Upper lobe of left lung (tissue), 6 donors: ENCODE data around the gene RNF224. TPM values are rescaled to one million over a fixed set of nuclear protein-coding genes. Genes with fewer than 3 reads are reported as not detected.
A peak's percentile ranks its signal among the peaks of the same experiment; 100 is the strongest.
"Not testable (repeated sequence)": the region's sequence is repeated elsewhere in the genome, so short reads cannot be mapped to it uniquely, and the experiment has no call there.

Experiments
- ATAC-seq, 2 donors: fragments of 200-7000 bp; cut with Tn5 transposase; one replicate each; pipeline ENCODE4 v1.9.1; 2022; ENCODE audit warnings: mild to moderate bottlenecking in 2 of 2, moderate library complexity in 2 of 2; ENCODE audit not compliant: low FRiP score in 2 of 2
- DNase-seq, 2 donors: peaks; one replicate each; pipeline ENCODE4 v3.0.0-alpha.2; 2019 to 2020
- H3K27ac ChIP-seq, 4 donors: fragments of 200-600 bp; sonication (generic); one replicate each; pipeline ENCODE4 v1.5.1; 2016 to 2019
- H3K27me3 ChIP-seq, 4 donors: fragments of 200-600 bp; sonication (generic); one replicate each; pipeline ENCODE4 v1.5.1; 2017 to 2019
- H3K36me3 ChIP-seq, 4 donors: fragments of 200-600 bp; sonication (generic); one replicate each; pipeline ENCODE4 v1.5.1; 2016 to 2019
- H3K4me1 ChIP-seq, 4 donors: fragments of 200-600 bp; sonication (generic); one replicate each; pipeline ENCODE4 v1.5.1; 2018 to 2019
- H3K4me3 ChIP-seq, 4 donors: fragments of 200-600 bp; sonication (generic); one replicate each; pipeline ENCODE4 v1.5.1; 2017 to 2019; ENCODE audit warnings: mild to moderate bottlenecking in 2 of 4, moderate library complexity in 1 of 4
- H3K9me3 ChIP-seq, 4 donors: fragments of 200-600 bp; sonication (generic); one replicate each; pipeline ENCODE4 v1.5.1; 2018 to 2019
- CTCF ChIP-seq, 6 experiments: fragments of 450-650 bp in 4 of 6; fragments of 200-600 bp in 2 of 6; sonication (generic) in 2 of 6; IDR thresholded peaks; one replicate each; pipeline ENCODE4 v1.5.1; 2016 to 2019; ENCODE audit warnings: antibody characterized with exemption in 6 of 6
- EP300 ChIP-seq, 4 donors: sonication (generic); formaldehyde crosslinking; IDR thresholded peaks; one replicate each; pipeline ENCODE4 v1.5.1; 2017; ENCODE audit warnings: antibody characterized with exemption in 4 of 4, control low read depth in 2 of 4
- POLR2A ChIP-seq, 4 donors: fragments of 450-650 bp; IDR thresholded peaks; one replicate each; pipeline ENCODE4 v1.5.1; 2016 to 2017; ENCODE audit warnings: antibody characterized with exemption in 4 of 4, mild to moderate bottlenecking in 2 of 4
- POLR2AphosphoS5 ChIP-seq, 2 donors: sonication (generic); formaldehyde crosslinking; IDR thresholded peaks; one replicate each; pipeline ENCODE4 v1.5.1; 2017; ENCODE audit warnings: antibody characterized with exemption in 2 of 2
- WGBS, 2 donors: methylation state at CpG; one replicate each; pipeline ENCODE4 v1.1.5; 2017 to 2018; 5-methylcytosine and 5-hydroxymethylcytosine counted together
- total RNA-seq, 6 donors: library from RNA; depleted of rRNA in 4 of 6; stranded (reverse); fragments of >200 nt in 4 of 6; gene quantifications; one replicate each; pipeline versions ENCODE4 v1.1.0 to v1.2.1, GENCODE V29; 2016 to 2021
- donor health status: DM: no; HTN: no; CAD: no; lungs with moderate emphysema.
- donor health status: DM: no; HTN: yes; CAD: no; lungs with severe emphysema.

The RNF224 gene
- total RNA-seq, 6 donors from 2014 or later: 0.46 to 0.59 (median 0.57) TPM; not detected in 3

DNA sequence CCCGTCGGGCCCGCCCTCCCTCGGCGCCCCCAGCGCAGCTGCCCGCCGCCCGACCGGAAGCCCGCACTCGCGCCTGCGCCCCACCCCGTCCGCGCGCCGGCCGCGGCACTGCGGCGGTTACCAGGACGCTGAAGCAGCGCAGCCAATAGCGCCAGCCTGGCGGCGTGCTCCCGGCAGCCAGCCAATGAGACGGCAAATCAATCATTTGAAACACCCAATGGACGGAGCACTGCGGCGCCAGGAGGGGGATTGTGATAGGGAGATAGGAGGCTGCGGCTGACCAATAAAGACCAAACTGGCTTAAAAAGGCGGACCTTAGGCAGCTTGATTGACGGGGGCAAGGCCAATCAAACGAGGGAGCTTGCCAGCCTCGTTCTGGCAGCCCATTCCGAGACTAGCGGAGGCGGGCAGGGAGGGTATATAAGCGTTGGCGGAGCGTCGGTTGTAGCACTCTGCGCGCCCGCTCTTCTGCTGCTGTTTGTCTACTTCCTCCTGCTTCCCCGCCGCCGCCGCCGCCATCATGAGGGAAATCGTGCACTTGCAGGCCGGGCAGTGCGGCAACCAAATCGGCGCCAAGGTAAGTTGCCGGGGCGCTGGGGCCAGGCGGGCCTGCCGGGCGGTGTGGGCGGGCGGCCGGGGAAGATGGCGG lies 13.7 kb downstream of the RNF224 start, which contains the start of gene TUBB4B:
TUBB4B (plus strand) TSS at position 447 of the 649 bp plus-strand sequence; CDS start at position 521, 74 bp downstream.
- Histone ChIP-seq H3K4me1 (peaks cover 35 to 76% (median 45%) of the 10 kb centered on the region in 4 donors), H3K9me3 (no peaks in the 10 kb centered on the region), H3K36me3 (peaks cover 9 to 23% (median 18%) of the 10 kb centered on the region in 4 donors), H3K27ac (peak within 1 kb of the TSS; percentile 95 to 99 (median 96)), H3K4me3 (peak within 1 kb of the TSS; percentile 78 to 95 (median 89)), H3K27me3 (no peaks in the 10 kb centered on the region)
- TF ChIP-seq POLR2A (IDR thresholded peaks at IDR 0.05) (peak; percentile 94 to 100 (median 99)), EP300 (IDR thresholded peaks at IDR 0.05) (peak in 1 of 4 donors; percentile 92), POLR2AphosphoS5 (IDR thresholded peaks at IDR 0.05) (peak; percentile 100), CTCF (IDR thresholded peaks at IDR 0.05) (peak in 2 of 6 experiments; percentile 27 to 29)
- DNase-seq (peak; percentile 99), ATAC-seq (peak; percentile 93 to 96)
- WGBS, 2 donors: 0% methylated on average over 14 to 39 of the region's 67 CpGs

- peak overlapping the region; percentile 78 to 95 (median 89) for H3K4me3 ChIP-seq
- no peaks in the 10 kb centered on the region for H3K27me3 ChIP-seq
- H3K4me1 ChIP-seq: peaks cover 28 to 69% (median 38%) of the 10 kb centered on the region in 4 donors
- ATAC-seq (peak in 1 of 2 donors; percentile 31), DNase-seq (peak; percentile 67 to 94)
- H3K36me3 ChIP-seq: peaks cover 9 to 23% (median 18%) of the 10 kb centered on the region in 4 donors
- H3K9me3 ChIP-seq: no peaks in the 10 kb centered on the region
- WGBS, 2 donors: 4 to 9% methylated on average over 15 to 25 of the region's 83 CpGs
- H3K27ac ChIP-seq: peak overlapping the region; percentile 83 to 99 (median 93)
- TF ChIP-seq POLR2A (IDR thresholded peaks at IDR 0.05) (no peak), EP300 (IDR thresholded peaks at IDR 0.05) (no peak), POLR2AphosphoS5 (IDR thresholded peaks at IDR 0.05) (no peak), CTCF (IDR thresholded peaks at IDR 0.05) (peak in 1 of 6 experiments; percentile 3)
Observed at GRCh38 chr9:137241490-137242268, 14.4 kb downstream of the RNF224 start.

DNA sequence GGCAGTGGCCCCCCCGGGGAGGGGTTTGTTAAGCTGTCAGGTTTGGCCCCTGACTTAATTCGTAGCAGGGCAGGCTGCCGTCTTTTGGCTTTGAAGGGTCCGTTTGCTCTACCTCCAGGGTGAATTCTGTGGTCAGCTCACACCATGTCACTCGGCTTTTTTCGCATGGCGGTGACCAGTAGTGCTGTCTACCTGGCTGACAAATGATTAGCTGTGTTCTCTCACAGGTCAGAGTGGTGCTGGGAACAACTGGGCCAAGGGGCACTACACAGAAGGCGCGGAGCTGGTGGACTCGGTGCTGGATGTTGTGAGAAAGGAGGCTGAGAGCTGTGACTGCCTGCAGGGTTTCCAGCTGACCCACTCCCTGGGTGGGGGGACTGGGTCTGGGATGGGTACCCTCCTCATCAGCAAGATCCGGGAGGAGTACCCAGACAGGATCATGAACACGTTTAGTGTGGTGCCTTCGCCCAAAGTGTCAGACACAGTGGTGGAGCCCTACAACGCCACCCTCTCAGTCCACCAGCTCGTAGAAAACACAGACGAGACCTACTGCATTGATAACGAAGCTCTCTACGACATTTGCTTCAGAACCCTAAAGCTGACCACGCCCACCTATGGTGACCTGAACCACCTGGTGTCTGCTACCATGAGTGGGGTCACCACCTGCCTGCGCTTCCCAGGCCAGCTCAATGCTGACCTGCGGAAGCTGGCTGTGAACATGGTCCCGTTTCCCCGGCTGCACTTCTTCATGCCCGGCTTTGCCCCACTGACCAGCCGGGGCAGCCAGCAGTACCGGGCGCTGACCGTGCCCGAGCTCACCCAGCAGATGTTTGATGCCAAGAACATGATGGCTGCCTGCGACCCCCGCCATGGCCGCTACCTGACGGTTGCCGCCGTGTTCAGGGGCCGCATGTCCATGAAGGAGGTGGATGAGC lies 15.2 kb downstream of the RNF224 start:
- ATAC-seq (no peak), DNase-seq (peak in 1 of 2 donors; percentile 84)
- H3K36me3 ChIP-seq: peaks cover 9 to 23% (median 18%) of the 10 kb centered on the region in 4 donors
- H3K27me3 ChIP-seq: no peaks in the 10 kb centered on the region
- H3K9me3 ChIP-seq: no peaks in the 10 kb centered on the region
- WGBS, 2 donors: 80 to 86% methylated on average over 27 to 36 of the region's 36 CpGs
- peaks cover 24 to 64% (median 36%) of the 10 kb centered on the region in 4 donors for H3K4me1 ChIP-seq
- H3K4me3 ChIP-seq: peak overlapping the region; percentile 78 to 95 (median 89)
- TF ChIP-seq EP300 (IDR thresholded peaks at IDR 0.05) (no peak), POLR2AphosphoS5 (IDR thresholded peaks at IDR 0.05) (peak in 1 of 2 donors; percentile 4), POLR2A (IDR thresholded peaks at IDR 0.05) (no peak)
- H3K27ac ChIP-seq: peak overlapping the region; percentile 83 to 99 (median 93)

GRCh38 chr9:137243266-137243625 lies 15.9 kb downstream of the RNF224 start:
- WGBS, 2 donors: 90 to 95% methylated on average over 16 to 18 of the region's 18 CpGs

More at GRCh38 chr9:137243266-137243625, 15.9 kb downstream of the RNF224 start:
- H3K36me3 ChIP-seq: peaks cover 9 to 23% (median 18%) of the 10 kb centered on the region in 4 donors
- peak overlapping the region in 1 of 4 donors; percentile 95 for H3K4me3 ChIP-seq
- peak overlapping the region in 1 of 4 donors; percentile 28 for H3K27ac ChIP-seq
- peaks cover 24 to 65% (median 36%) of the 10 kb centered on the region in 4 donors for H3K4me1 ChIP-seq
- ATAC-seq, H3K27me3 ChIP-seq, H3K9me3 ChIP-seq, DNase-seq: not testable (repeated sequence)
